K562 (cell line): ENCODE measurements around the gene ZNF146. TPM values are rescaled to one million over a fixed set of nuclear protein-coding genes. Genes with fewer than 3 reads are reported as not detected.

Experiments used
- CBX8 ChIP-seq: fragments of 200-600 bp; sonication (generic); IDR thresholded peaks from 2 replicates; pipeline ENCODE4 v1.6.1; 2012; ENCODE audit warnings: borderline replicate concordance, mixed run types, low read depth, mild to moderate bottlenecking, moderate library complexity, mixed read lengths, low read length, control low read depth, inconsistent platforms; ENCODE audit not compliant: poor library complexity, severe bottlenecking; ENCODE audit errors: extremely low read depth
- ILK ChIP-seq: fragments of 450-650 bp; IDR thresholded peaks from 2 replicates; pipeline ENCODE4 v1.6.1; 2016; ENCODE audit warnings: missing genetic modification characterization, low read depth, mild to moderate bottlenecking, missing compliant biosample characterization, moderate library complexity, borderline replicate concordance
- JUNB ChIP-seq: fragments of 450-650 bp; formaldehyde crosslinking; conservative IDR thresholded peaks from 2 replicates; pipeline ENCODE4 v1.4.0; 2020; ENCODE audit warnings: mild to moderate bottlenecking
- KDM5B ChIP-seq: fragments of 200-600 bp; sonication (generic); IDR thresholded peaks from 2 replicates; pipeline ENCODE4 v1.6.1; 2012; ENCODE audit warnings: low read depth, mild to moderate bottlenecking, moderate library complexity, low read length, control low read depth, inconsistent platforms; ENCODE audit not compliant: insufficient replicate concordance
- NRF1 ChIP-seq, 2 experiments: fragments of 450-650 bp; IDR thresholded peaks in 1 of 2; conservative IDR thresholded peaks in 1 of 2; 2 replicates each; pipeline ENCODE4 v1.6.1; 2014; ENCODE audit warnings: mild to moderate bottlenecking in 2 of 2
- POLR2H ChIP-seq: IDR thresholded peaks from 2 replicates; pipeline ENCODE4 v1.6.1; 2016; ENCODE audit warnings: missing genetic modification characterization, low read depth, mild to moderate bottlenecking, control low read depth, missing compliant biosample characterization, moderate library complexity
- RAD51 ChIP-seq: fragments of 450-650 bp; IDR thresholded peaks from 2 replicates; pipeline ENCODE4 v1.7.1; 2016; ENCODE audit warnings: low read depth, mild to moderate bottlenecking, borderline replicate concordance
- SRSF9 ChIP-seq: fragments of 200-400 bp; formaldehyde crosslinking; IDR thresholded peaks from 2 replicates; pipeline ENCODE4 v1.6.1; 2017; ENCODE audit warnings: low read depth, low read length, borderline replicate concordance
- TEAD1 ChIP-seq, 2 experiments: fragments of 450-650 bp in 1 of 2; sonication (generic) in 1 of 2; formaldehyde crosslinking; IDR thresholded peaks; 2 replicates each; pipeline versions ENCODE4 v1.4.0 to v1.8.0; 2020 to 2022; ENCODE audit warnings: mild to moderate bottlenecking in 2 of 2, missing genetic modification reagents in 1 of 2
- ZC3H8 ChIP-seq: fragments of 450-650 bp; IDR thresholded peaks from 2 replicates; pipeline ENCODE4 v1.6.1; 2017
- polyA plus RNA-seq, 8 experiments: library from polyadenylated mRNA; depleted of rRNA in 4 of 8; stranded (reverse) in 5 of 8; unstranded in 3 of 8; fragments of >200 nt; fragmentation: Nextera tagmentation in 2 of 8; fragmentation: Illumina TruSeq in 1 of 8; extraction: Ambion mirVana in 2 of 8; extraction: Trizol in 1 of 8; gene quantifications; 2 replicates each; pipeline versions ENCODE4 v1.2.1 to v1.2.3, GENCODE V29; 2011 to 2014; ENCODE audit warnings: inconsistent platforms in 1 of 8, missing spikeins in 1 of 8
- total RNA-seq, 7 experiments: library from RNA; depleted of rRNA in 6 of 7; stranded (reverse); fragments of >200 nt in 6 of 7; fragmentation: Illumina TruSeq in 2 of 7; extraction: Trizol in 2 of 7; gene quantifications; 2 replicates each; pipeline versions ENCODE4 v1.2.1 to v1.2.3, GENCODE V29; 2011 to 2021; ENCODE audit warnings: low replicate concordance in 1 of 7
- TF ChIP-seq, protein P1 (sequence below): fragments of 250-450 bp; sonication (Bioruptor Pico); IDR thresholded peaks from 2 replicates; pipeline ENCODE4 v1.5.0; 2022; ENCODE audit warnings: mild to moderate bottlenecking
- TF ChIP-seq, protein P2 (sequence below): sonication (generic); formaldehyde crosslinking; IDR thresholded peaks from 2 replicates; pipeline ENCODE4 v1.8.0; 2022; ENCODE audit warnings: mild to moderate bottlenecking, missing genetic modification reagents, borderline replicate concordance
- TF ChIP-seq, protein P3 (sequence below): fragments of 200-800 bp; sonication (Bioruptor generic); IDR thresholded peaks from 2 replicates; pipeline ENCODE4 v1.6.1; 2017; ENCODE audit warnings: missing genetic modification characterization, missing compliant biosample characterization
- TF ChIP-seq, protein P4 (sequence below): fragments of 450-650 bp; formaldehyde crosslinking; IDR thresholded peaks from 2 replicates; pipeline ENCODE4 v1.4.0; 2020; ENCODE audit warnings: mild to moderate bottlenecking, moderate library complexity
- TF ChIP-seq, protein P5 (sequence below), 2 experiments: IDR thresholded peaks; 2 replicates each; pipeline ENCODE4 v1.6.1; 2011; ENCODE audit warnings: borderline replicate concordance in 1 of 2, control low read depth in 1 of 2, low read depth in 1 of 2, low read length in 1 of 2, mild to moderate bottlenecking in 1 of 2, mixed read lengths in 1 of 2, moderate library complexity in 1 of 2; ENCODE audit not compliant: insufficient read depth in 1 of 2, insufficient read length in 1 of 2, poor library complexity in 1 of 2, severe bottlenecking in 1 of 2; ENCODE audit errors: extremely low read depth in 1 of 2

Gene ZNF146
- total and polyA plus RNA-seq, 9 of the 15 experiments (the other 6 are each of a cell fraction or from before 2014, with no cell fraction given) = 36.2 to 195 (median 116) TPM

DNA sequence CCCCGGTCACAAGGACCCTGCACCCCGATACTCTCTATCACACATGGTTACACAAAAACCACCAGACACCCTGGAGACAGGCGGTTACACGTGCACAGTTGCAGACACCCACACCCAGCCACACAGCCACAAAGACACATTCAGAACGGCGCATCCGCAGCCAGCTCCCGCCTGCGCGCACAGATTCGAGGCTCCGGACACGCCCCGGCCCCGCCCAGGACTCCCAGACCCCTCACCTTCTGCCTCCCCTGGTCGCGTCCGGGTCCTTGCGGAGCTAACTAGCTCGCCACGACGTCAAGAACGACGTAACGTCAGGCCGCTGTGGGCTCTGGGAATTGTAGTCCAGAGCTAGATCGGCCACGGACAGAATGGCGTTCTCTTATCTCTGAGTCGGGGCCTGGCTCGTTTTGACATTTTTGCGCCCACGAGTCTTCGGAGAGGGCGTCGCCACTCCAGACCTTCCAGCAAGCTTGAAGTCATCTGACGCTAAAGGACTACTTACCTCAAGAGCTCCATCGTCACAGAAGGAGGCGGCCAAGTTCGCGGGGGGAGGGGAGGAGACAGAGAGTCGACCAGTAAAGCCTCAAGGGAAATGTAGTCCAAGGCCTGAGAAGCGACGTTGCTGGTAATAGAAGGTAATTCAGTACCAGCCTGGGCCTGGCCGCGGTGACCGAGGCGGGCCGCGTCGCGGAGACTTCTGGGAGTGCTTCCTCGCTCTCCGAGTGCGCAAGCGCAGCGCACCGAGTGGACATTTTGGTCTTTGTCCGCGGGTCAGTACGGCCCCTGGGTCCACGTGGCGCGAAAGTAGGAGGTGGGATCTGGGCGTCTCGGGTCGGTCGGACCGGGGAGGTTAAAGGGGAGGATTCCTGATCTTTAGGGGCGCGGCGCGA, at the start of gene ZNF146, which contains the start of gene ZNF565 (continued):
- TF ChIP-seq, protein P1, sequence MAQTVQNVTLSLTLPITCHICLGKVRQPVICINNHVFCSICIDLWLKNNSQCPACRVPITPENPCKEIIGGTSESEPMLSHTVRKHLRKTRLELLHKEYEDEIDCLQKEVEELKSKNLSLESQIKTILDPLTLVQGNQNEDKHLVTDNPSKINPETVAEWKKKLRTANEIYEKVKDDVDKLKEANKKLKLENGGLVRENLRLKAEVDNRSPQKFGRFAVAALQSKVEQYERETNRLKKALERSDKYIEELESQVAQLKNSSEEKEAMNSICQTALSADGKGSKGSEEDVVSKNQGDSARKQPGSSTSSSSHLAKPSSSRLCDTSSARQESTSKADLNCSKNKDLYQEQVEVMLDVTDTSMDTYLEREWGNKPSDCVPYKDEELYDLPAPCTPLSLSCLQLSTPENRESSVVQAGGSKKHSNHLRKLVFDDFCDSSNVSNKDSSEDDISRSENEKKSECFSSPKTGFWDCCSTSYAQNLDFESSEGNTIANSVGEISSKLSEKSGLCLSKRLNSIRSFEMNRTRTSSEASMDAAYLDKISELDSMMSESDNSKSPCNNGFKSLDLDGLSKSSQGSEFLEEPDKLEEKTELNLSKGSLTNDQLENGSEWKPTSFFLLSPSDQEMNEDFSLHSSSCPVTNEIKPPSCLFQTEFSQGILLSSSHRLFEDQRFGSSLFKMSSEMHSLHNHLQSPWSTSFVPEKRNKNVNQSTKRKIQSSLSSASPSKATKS = no peak
- TF ChIP-seq CBX8 (no peak), POLR2H (tag) (peak; percentile 92), ZC3H8 (no peak), KDM5B (no peak), SRSF9 (no peak), NRF1 (conservative IDR thresholded peaks at IDR 0.05 in 1 of 2, IDR thresholded peaks at IDR 0.05 in 1 of 2) (peak; percentile 97 to 98), JUNB (CRISPR knock-in tag) (no peak), RAD51 (no peak; the same call in 1 of the 2 replicates), TEAD1 (CRISPR knock-in tag; IDR thresholded peaks at IDR 0.05) (0 out of 4 replicates have a peak, but pooled peaks have one; percentile 12 to 44), ILK (tag) (no peak)
- TF ChIP-seq, protein P2, sequence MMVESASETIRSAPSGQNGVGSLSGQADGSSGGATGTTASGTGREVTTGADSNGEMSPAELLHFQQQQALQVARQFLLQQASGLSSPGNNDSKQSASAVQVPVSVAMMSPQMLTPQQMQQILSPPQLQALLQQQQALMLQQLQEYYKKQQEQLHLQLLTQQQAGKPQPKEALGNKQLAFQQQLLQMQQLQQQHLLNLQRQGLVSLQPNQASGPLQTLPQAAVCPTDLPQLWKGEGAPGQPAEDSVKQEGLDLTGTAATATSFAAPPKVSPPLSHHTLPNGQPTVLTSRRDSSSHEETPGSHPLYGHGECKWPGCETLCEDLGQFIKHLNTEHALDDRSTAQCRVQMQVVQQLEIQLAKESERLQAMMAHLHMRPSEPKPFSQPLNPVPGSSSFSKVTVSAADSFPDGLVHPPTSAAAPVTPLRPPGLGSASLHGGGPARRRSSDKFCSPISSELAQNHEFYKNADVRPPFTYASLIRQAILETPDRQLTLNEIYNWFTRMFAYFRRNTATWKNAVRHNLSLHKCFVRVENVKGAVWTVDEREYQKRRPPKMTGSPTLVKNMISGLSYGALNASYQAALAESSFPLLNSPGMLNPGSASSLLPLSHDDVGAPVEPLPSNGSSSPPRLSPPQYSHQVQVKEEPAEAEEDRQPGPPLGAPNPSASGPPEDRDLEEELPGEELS (CRISPR knock-in tag) = 0 out of 2 replicates have a peak, but pooled peaks have one; percentile 23
- TF ChIP-seq, protein P3, sequence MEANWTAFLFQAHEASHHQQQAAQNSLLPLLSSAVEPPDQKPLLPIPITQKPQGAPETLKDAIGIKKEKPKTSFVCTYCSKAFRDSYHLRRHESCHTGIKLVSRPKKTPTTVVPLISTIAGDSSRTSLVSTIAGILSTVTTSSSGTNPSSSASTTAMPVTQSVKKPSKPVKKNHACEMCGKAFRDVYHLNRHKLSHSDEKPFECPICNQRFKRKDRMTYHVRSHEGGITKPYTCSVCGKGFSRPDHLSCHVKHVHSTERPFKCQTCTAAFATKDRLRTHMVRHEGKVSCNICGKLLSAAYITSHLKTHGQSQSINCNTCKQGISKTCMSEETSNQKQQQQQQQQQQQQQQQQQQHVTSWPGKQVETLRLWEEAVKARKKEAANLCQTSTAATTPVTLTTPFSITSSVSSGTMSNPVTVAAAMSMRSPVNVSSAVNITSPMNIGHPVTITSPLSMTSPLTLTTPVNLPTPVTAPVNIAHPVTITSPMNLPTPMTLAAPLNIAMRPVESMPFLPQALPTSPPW = peak; percentile 87
- TF ChIP-seq, protein P4, sequence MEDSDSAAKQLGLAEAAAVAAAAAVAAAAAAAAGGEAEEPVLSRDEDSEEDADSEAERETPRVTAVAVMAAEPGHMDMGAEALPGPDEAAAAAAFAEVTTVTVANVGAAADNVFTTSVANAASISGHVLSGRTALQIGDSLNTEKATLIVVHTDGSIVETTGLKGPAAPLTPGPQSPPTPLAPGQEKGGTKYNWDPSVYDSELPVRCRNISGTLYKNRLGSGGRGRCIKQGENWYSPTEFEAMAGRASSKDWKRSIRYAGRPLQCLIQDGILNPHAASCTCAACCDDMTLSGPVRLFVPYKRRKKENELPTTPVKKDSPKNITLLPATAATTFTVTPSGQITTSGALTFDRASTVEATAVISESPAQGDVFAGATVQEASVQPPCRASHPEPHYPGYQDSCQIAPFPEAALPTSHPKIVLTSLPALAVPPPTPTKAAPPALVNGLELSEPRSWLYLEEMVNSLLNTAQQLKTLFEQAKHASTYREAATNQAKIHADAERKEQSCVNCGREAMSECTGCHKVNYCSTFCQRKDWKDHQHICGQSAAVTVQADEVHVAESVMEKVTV (CRISPR knock-in tag) = no peak
- TF ChIP-seq, protein P5, sequence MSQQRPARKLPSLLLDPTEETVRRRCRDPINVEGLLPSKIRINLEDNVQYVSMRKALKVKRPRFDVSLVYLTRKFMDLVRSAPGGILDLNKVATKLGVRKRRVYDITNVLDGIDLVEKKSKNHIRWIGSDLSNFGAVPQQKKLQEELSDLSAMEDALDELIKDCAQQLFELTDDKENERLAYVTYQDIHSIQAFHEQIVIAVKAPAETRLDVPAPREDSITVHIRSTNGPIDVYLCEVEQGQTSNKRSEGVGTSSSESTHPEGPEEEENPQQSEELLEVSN (IDR thresholded peaks at IDR 0.05; ENCODE audit: borderline replicate concordance in 1 of 2, extremely low read depth in 1 of 2, insufficient read depth in 1 of 2, insufficient read length in 1 of 2, low read depth in 1 of 2, low read length in 1 of 2, poor library complexity in 1 of 2, severe bottlenecking in 1 of 2) = peak; percentile 81 to 88
